Choroid plexus epithelial cell (primary cell): ENCODE data around the gene CABP1.

Source experiments
- DNase-seq: peaks from one replicate; pipeline ENCODE4 v3.0.0-alpha.2; 2010; ENCODE audit warnings: low read depth
- H3K4me3 ChIP-seq: 2 replicates; pipeline ENCODE4 v1.5.1; 2011; ENCODE audit warnings: low read depth, mild to moderate bottlenecking, control low read depth, low read length, moderate library complexity
- TF ChIP-seq, protein P1 (sequence below): conservative IDR thresholded peaks from 2 replicates; pipeline ENCODE4 v1.5.1; 2011; ENCODE audit warnings: low read depth, mild to moderate bottlenecking, control low read depth, inconsistent platforms, low read length, moderate library complexity

CABP1 gene

DNA sequence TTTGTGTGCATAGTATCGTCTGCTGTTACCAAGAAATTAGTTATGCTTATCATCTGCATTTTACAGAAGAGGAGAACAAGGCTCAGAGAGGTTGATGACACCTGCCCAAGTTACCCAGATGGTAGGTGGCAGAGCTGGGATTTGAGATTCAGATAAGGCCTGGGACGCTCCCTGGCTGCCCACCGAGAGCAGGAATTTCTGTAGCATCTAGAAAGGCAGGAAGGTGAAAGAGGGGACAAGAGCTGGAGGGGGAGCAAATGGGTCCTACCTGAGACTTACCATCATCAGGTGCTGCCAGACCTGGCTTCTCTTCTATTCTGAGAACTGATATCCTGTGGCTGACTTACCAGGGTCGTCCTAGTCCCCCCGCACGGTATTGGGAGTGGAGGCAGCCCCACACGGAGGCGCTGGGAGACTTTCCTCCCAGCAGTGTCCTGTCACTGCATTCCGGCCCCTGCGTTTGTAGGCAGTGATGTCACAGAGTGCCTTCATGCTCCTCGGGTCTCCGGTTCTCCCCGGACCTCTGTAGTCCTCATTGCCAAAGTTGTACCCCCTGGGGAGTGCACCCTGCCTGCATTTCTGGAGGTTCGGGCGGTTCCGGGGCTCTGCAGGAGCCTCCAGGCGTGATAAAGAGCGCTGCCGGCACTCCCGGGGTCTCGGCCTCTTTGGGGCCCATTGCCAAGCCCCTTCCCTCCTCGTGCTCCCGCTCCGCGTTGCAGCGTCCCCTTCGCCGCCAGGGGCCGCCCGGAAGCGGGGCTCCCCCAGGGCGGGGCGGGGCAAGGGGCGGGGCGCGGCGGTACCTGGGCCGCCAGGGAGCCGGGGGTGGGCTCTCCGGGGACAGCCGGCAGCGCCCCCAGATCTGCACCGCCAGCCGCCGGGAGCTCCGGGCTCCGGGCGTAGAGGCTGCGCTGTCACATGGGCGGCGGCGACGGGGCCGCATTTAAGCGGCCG lies at the start of gene CABP1:
Gene CABP1, plus strand, starts transcription at position 856 of the 951 bp plus-strand sequence. Its CDS starts 60 bp downstream, at position 916.
- peak within 1 kb of the TSS; percentile 18 for H3K4me3 ChIP-seq
- TF ChIP-seq, protein P1, sequence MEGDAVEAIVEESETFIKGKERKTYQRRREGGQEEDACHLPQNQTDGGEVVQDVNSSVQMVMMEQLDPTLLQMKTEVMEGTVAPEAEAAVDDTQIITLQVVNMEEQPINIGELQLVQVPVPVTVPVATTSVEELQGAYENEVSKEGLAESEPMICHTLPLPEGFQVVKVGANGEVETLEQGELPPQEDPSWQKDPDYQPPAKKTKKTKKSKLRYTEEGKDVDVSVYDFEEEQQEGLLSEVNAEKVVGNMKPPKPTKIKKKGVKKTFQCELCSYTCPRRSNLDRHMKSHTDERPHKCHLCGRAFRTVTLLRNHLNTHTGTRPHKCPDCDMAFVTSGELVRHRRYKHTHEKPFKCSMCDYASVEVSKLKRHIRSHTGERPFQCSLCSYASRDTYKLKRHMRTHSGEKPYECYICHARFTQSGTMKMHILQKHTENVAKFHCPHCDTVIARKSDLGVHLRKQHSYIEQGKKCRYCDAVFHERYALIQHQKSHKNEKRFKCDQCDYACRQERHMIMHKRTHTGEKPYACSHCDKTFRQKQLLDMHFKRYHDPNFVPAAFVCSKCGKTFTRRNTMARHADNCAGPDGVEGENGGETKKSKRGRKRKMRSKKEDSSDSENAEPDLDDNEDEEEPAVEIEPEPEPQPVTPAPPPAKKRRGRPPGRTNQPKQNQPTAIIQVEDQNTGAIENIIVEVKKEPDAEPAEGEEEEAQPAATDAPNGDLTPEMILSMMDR = peak; percentile 7
- no peak for DNase-seq

GRCh38 chr12:120590741-120591407 lies 49.6 kb upstream of the CABP1 start:
- no peak overlapping the region for H3K4me3 ChIP-seq
- TF ChIP-seq, protein P1 = no peak
- no peak for DNase-seq

DNA sequence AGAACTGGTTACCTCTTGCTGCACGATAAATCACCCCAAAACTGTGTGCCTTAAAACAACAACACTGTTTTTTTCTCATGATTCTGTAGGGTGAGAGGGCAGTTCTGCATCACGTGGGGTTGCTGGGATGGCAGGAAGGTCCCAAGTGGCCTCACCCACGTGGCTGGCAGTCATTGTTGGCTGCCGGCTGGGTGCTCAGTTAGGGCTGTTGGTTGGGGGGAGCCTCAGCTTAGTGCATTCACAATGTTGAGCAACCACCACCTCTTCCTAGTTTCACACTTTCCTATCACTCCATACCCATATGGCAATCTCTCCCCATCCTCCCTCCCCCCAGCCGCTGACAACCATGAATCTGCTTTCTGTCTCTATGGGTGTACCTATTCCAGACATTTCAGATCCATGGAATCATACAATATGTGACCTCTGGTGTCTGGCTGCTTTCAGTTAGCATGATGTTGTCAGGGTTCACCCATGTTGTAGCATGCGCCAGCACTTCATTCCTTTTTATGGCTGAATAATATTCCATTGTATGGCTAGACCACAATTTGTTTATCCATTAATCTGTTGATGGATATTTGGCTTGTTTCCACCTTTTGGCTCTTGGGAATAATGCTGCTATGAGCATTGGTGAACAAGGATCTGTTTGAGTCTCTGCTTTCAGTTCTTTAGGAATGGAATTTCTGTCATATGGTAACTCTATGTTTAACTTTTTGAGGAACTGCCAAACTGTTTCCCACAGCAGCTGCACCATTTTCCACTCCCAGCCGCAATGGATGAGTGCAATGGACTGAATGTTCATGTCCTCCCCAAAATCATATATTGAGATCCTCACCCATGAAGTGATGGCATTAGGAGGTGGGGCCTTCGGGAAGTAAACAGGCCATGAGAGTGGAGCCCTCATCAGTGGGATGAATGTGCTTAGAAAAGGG lies 48.0 kb upstream of the CABP1 start:
- DNase-seq = no peak
- TF ChIP-seq, protein P1 = no peak
- no peak overlapping the region for H3K4me3 ChIP-seq

DNA sequence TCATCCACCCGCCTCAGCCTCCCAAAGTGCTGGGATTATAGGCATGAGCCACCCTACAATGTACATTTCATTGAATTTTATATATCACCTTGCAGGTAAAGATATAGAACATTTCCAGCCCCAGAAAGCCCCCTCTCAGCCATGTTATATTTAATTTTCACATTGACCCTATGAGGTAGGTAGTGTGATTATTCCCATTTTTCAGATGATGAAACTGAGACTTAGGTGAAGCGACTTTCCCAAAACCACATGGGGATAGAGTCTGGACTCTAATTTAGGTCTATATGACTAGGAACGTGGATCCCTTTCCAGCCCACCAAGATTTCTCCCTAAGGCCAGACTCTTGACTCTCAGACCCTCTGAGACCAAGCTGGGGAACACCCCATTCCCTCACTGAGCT lies 43.5 kb upstream of the CABP1 start:
- H3K4me3 ChIP-seq = no peak overlapping the region
- no peak for DNase-seq
- TF ChIP-seq, protein P1 = no peak

GRCh38 chr12:120597861-120598260 lies 42.6 kb upstream of the CABP1 start:
- TF ChIP-seq, protein P1 = no peak
- H3K4me3 ChIP-seq = no peak overlapping the region
- no peak for DNase-seq

GRCh38 chr12:120598674-120599463 lies 41.6 kb upstream of the CABP1 start:
- peak; percentile 56 for DNase-seq
- TF ChIP-seq, protein P1 = no peak
- H3K4me3 ChIP-seq = no peak overlapping the region
